A549 (cell line): ENCODE results near the gene HOMER2. TPM values are rescaled to one million over a fixed set of nuclear protein-coding genes. Genes with fewer than 3 reads are reported as not detected.

ENCODE experiments used
- ATAC-seq, 2 experiments: fragments of 200-7000 bp in 1 of 2; fragments of >200 bp in 1 of 2; cut with Nextera tagmentation in 1 of 2; cut with Tn5 transposase in 1 of 2; 3 replicates each; pipeline versions ENCODE4 v1.8.0 to v1.9.1; 2018 to 2020; ENCODE audit warnings: mild to moderate bottlenecking in 1 of 2, moderate library complexity in 1 of 2
- CTCF ChIA-PET: fragments of 300-600 bp; sonication (Branson Sonifier 250); formaldehyde crosslinking; extraction: SDS; loops from one replicate; lab custom pipeline; 2021; ENCODE audit warnings: antibody characterized with exemption, inconsistent platforms; lab: Yijun Ruan, JAX
- POLR2A ChIA-PET: fragments of 350-600 bp; formaldehyde crosslinking; extraction: SDS; loops from one replicate; lab custom pipeline; 2021; ENCODE audit warnings: antibody characterized with exemption, inconsistent platforms; lab: Yijun Ruan, JAX
- DNase-seq, 2 experiments: peaks; one replicate each; pipeline versions ENCODE4 v3.0.0 to v3.0.0-alpha.2; 2011 to 2016; ENCODE audit warnings: low read depth in 1 of 2, low spot score in 1 of 2
- FAIRE-seq: peaks from 2 replicates; lab custom pipeline; 2011; peaks lifted over from hg19 to GRCh38; lab: Jason Lieb, UNC
- H3K27ac ChIP-seq, 2 experiments: fragments of >200 bp; sonication (Bioruptor Twin); formaldehyde crosslinking; 3 replicates each; pipeline ENCODE4 v1.5.1; 2016 to 2017
- H3K4me1 ChIP-seq: fragments of >200 bp; sonication (Bioruptor Twin); formaldehyde crosslinking; 3 replicates; pipeline ENCODE4 v1.6.1; 2016
- H3K4me2 ChIP-seq: fragments of >200 bp; sonication (Bioruptor Twin); formaldehyde crosslinking; 3 replicates; pipeline ENCODE4 v1.6.1; 2016
- H3K4me3 ChIP-seq: fragments of >200 bp; sonication (Bioruptor Twin); formaldehyde crosslinking; 3 replicates; pipeline ENCODE4 v1.5.1; 2016
- H3K9me3 ChIP-seq: fragments of >200 bp; sonication (Bioruptor Twin); formaldehyde crosslinking; 3 replicates; pipeline ENCODE4 v1.6.1; 2016
- BHLHE40 ChIP-seq: IDR thresholded peaks from 2 replicates; pipeline ENCODE4 v1.6.1; 2012; ENCODE audit warnings: low read depth, low read length, inconsistent platforms
- CBX8 ChIP-seq: fragments of 200-600 bp; sonication (generic); IDR thresholded peaks from 2 replicates; pipeline ENCODE4 v1.6.1; 2016
- EHF ChIP-seq: fragments of 250-450 bp; sonication (Bioruptor Pico); IDR thresholded peaks from 2 replicates; pipeline ENCODE4 v1.5.0; 2020; ENCODE audit warnings: mild to moderate bottlenecking
- EHMT2 ChIP-seq: fragments of 200-600 bp; sonication (generic); IDR thresholded peaks from 2 replicates; pipeline ENCODE4 v1.6.1; 2016; ENCODE audit warnings: antibody characterized with exemption, low read depth, mild to moderate bottlenecking, moderate library complexity
- FOSB ChIP-seq: fragments of 250-450 bp; sonication (Bioruptor Pico); IDR thresholded peaks from 2 replicates; pipeline ENCODE4 v1.5.0; 2020; ENCODE audit warnings: mild to moderate bottlenecking, moderate library complexity
- GATA3 ChIP-seq: IDR thresholded peaks from 2 replicates; pipeline ENCODE4 v1.6.1; 2012; ENCODE audit warnings: borderline replicate concordance
- JUN ChIP-seq, 2 experiments: fragments of >200 bp; sonication (Bioruptor Twin); formaldehyde crosslinking; IDR thresholded peaks; 2 replicates in 1 of 2; 3 replicates in 1 of 2; pipeline ENCODE4 v1.6.1; 2016 to 2017
- KDM5A ChIP-seq: fragments of 200-600 bp; sonication (generic); IDR thresholded peaks from 2 replicates; pipeline ENCODE4 v1.6.1; 2016; ENCODE audit warnings: antibody characterized with exemption, mild to moderate bottlenecking
- MYC ChIP-seq: IDR thresholded peaks from 2 replicates; pipeline ENCODE4 v1.6.1; 2012; ENCODE audit warnings: mild to moderate bottlenecking, inconsistent platforms, low read length, improper control_type of control experiment, borderline replicate concordance
- NR3C1 ChIP-seq: fragments of >200 bp; sonication (Bioruptor Twin); formaldehyde crosslinking; IDR thresholded peaks from 3 replicates; pipeline ENCODE4 v1.6.1; 2017
- PHF8 ChIP-seq: fragments of 200-600 bp; sonication (generic); IDR thresholded peaks from 2 replicates; pipeline ENCODE4 v1.6.1; 2016; ENCODE audit warnings: low read depth, mild to moderate bottlenecking, antibody characterized with exemption, moderate library complexity, borderline replicate concordance
- SMC3 ChIP-seq: fragments of >200 bp; sonication (Bioruptor Twin); formaldehyde crosslinking; IDR thresholded peaks from 3 replicates; pipeline ENCODE4 v1.6.1; 2018; ENCODE audit warnings: inconsistent platforms
- TP53 ChIP-seq: fragments of 250-450 bp; sonication (Bioruptor Pico); IDR thresholded peaks from 2 replicates; pipeline ENCODE4 v1.5.0; 2021; ENCODE audit warnings: mild to moderate bottlenecking, moderate library complexity
- ZC3H11A ChIP-seq: fragments of 450-650 bp; IDR thresholded peaks from 2 replicates; pipeline ENCODE4 v1.6.1; 2014; ENCODE audit warnings: antibody characterized with exemption, mild to moderate bottlenecking
- ZFP36 ChIP-seq: fragments of 450-650 bp; IDR thresholded peaks from 2 replicates; pipeline ENCODE4 v1.6.1; 2014; ENCODE audit warnings: borderline replicate concordance; ENCODE audit not compliant: partially characterized antibody
- ZSCAN20 ChIP-seq: fragments of 250-450 bp; sonication (Bioruptor Pico); IDR thresholded peaks from 2 replicates; pipeline ENCODE4 v1.8.0; 2022; ENCODE audit warnings: mild to moderate bottlenecking, moderate library complexity
- WGBS: methylation state at CpG from one replicate; pipeline ENCODE4 v1.1.6; 2017; ENCODE audit errors: missing lambda C conversion rate; 5-methylcytosine and 5-hydroxymethylcytosine counted together
- polyA plus RNA-seq, 4 experiments: library from polyadenylated mRNA; depleted of rRNA in 3 of 4; stranded (reverse); fragments of >200 nt; fragmentation: RNase III in 1 of 4; extraction: RNeasy Plus Mini Kit Qiagen cat#74134 plus additional on column Dnase treatment in 1 of 4; gene quantifications; 2 replicates in 3 of 4; 3 replicates in 1 of 4; pipeline ENCODE4 v1.2.3, GENCODE V29; 2011 to 2017
- TF ChIP-seq, protein P1 (sequence below): fragments of 200-600 bp; sonication (generic); IDR thresholded peaks from 2 replicates; pipeline ENCODE4 v1.6.1; 2016; ENCODE audit warnings: antibody characterized with exemption, mild to moderate bottlenecking, moderate library complexity
- TF ChIP-seq, protein P2 (sequence below): IDR thresholded peaks from 2 replicates; pipeline ENCODE4 v1.6.1; 2012; ENCODE audit warnings: low read depth, borderline replicate concordance
- TF ChIP-seq, protein P3 (sequence below): fragments of 150-350 bp; IDR thresholded peaks from 2 replicates; pipeline ENCODE4 v1.6.1; 2014; ENCODE audit warnings: low read depth, mild to moderate bottlenecking, low read length
- TF ChIP-seq, protein P4 (sequence below): fragments of 450-650 bp; IDR thresholded peaks from 2 replicates; pipeline ENCODE4 v1.6.1; 2014; ENCODE audit warnings: antibody characterized with exemption
- TF ChIP-seq, protein P5 (sequence below): fragments of >200 bp; sonication (Bioruptor Twin); formaldehyde crosslinking; IDR thresholded peaks from 2 replicates; pipeline ENCODE4 v1.6.1; 2016
- TF ChIP-seq, protein P6 (sequence below): fragments of >200 bp; sonication (Bioruptor Twin); formaldehyde crosslinking; IDR thresholded peaks from 3 replicates; pipeline ENCODE4 v1.5.1; 2016

The HOMER2 gene
- polyA plus RNA-seq, 2 of the 4 experiments (the other 2 are of a cell fraction): 9.4 to 15.4 TPM

DNA sequence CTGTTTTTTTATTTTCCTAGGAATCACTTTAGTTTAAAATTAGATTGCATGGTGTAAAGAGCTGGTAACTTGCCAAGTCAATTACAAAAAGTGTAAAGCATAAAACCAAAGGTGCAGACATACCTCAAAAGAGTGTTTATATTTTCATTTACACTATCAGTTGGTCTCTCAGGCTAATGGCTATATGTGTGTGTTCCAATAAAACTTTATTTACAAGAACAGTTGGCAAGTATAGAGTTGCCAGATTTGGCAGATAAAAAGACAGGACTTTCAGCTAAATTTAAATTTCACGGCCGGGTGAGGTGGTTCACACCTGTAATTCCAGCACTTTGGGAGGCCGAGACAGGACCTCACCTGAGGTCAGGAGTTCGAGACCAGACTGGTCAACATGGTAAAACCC lies 41.1 kb downstream of the HOMER2 start (continued):
- TF ChIP-seq, protein P1, sequence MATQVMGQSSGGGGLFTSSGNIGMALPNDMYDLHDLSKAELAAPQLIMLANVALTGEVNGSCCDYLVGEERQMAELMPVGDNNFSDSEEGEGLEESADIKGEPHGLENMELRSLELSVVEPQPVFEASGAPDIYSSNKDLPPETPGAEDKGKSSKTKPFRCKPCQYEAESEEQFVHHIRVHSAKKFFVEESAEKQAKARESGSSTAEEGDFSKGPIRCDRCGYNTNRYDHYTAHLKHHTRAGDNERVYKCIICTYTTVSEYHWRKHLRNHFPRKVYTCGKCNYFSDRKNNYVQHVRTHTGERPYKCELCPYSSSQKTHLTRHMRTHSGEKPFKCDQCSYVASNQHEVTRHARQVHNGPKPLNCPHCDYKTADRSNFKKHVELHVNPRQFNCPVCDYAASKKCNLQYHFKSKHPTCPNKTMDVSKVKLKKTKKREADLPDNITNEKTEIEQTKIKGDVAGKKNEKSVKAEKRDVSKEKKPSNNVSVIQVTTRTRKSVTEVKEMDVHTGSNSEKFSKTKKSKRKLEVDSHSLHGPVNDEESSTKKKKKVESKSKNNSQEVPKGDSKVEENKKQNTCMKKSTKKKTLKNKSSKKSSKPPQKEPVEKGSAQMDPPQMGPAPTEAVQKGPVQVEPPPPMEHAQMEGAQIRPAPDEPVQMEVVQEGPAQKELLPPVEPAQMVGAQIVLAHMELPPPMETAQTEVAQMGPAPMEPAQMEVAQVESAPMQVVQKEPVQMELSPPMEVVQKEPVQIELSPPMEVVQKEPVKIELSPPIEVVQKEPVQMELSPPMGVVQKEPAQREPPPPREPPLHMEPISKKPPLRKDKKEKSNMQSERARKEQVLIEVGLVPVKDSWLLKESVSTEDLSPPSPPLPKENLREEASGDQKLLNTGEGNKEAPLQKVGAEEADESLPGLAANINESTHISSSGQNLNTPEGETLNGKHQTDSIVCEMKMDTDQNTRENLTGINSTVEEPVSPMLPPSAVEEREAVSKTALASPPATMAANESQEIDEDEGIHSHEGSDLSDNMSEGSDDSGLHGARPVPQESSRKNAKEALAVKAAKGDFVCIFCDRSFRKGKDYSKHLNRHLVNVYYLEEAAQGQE: no peak
- TF ChIP-seq KDM5A: no peak

DNA sequence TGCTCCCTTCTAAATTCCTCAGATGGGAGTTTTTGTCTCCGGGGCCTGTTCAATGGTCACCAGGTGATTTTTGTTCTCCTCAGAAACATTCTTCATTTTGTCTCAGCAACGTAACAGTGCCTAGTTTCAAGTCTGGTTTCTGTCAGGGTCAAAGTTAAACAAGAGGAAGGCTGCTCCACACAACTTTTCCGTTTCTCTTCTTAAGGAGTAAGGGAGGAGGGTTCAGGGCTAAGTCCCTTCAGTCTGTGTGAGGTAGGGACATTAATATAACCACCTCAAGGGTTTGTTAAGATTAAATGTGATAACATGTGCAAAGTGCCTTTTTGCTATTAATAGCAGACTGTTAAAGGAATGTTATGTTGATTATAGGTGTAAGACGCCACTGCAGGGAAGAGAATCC lies 41.8 kb downstream of the HOMER2 start:
- H3K4me3 ChIP-seq: no peak overlapping the region
- no peak for TF ChIP-seq MYC
- TF ChIP-seq, protein P2, sequence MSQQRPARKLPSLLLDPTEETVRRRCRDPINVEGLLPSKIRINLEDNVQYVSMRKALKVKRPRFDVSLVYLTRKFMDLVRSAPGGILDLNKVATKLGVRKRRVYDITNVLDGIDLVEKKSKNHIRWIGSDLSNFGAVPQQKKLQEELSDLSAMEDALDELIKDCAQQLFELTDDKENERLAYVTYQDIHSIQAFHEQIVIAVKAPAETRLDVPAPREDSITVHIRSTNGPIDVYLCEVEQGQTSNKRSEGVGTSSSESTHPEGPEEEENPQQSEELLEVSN: no peak
- TF ChIP-seq, protein P3, sequence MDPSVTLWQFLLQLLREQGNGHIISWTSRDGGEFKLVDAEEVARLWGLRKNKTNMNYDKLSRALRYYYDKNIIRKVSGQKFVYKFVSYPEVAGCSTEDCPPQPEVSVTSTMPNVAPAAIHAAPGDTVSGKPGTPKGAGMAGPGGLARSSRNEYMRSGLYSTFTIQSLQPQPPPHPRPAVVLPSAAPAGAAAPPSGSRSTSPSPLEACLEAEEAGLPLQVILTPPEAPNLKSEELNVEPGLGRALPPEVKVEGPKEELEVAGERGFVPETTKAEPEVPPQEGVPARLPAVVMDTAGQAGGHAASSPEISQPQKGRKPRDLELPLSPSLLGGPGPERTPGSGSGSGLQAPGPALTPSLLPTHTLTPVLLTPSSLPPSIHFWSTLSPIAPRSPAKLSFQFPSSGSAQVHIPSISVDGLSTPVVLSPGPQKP: no peak
- TF ChIP-seq, protein P4, sequence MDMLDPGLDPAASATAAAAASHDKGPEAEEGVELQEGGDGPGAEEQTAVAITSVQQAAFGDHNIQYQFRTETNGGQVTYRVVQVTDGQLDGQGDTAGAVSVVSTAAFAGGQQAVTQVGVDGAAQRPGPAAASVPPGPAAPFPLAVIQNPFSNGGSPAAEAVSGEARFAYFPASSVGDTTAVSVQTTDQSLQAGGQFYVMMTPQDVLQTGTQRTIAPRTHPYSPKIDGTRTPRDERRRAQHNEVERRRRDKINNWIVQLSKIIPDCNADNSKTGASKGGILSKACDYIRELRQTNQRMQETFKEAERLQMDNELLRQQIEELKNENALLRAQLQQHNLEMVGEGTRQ: no peak
- TF ChIP-seq TP53: no peak
- no peak for TF ChIP-seq EHF (CRISPR knock-in tag)
- no peak for TF ChIP-seq ZFP36
- no peak for TF ChIP-seq SMC3
- no peak for TF ChIP-seq ZC3H11A
- TF ChIP-seq BHLHE40: no peak
- no peak for TF ChIP-seq PHF8
- TF ChIP-seq, protein P5, sequence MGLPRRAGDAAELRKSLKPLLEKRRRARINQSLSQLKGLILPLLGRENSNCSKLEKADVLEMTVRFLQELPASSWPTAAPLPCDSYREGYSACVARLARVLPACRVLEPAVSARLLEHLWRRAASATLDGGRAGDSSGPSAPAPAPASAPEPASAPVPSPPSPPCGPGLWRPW: no peak
- TF ChIP-seq, protein P6, sequence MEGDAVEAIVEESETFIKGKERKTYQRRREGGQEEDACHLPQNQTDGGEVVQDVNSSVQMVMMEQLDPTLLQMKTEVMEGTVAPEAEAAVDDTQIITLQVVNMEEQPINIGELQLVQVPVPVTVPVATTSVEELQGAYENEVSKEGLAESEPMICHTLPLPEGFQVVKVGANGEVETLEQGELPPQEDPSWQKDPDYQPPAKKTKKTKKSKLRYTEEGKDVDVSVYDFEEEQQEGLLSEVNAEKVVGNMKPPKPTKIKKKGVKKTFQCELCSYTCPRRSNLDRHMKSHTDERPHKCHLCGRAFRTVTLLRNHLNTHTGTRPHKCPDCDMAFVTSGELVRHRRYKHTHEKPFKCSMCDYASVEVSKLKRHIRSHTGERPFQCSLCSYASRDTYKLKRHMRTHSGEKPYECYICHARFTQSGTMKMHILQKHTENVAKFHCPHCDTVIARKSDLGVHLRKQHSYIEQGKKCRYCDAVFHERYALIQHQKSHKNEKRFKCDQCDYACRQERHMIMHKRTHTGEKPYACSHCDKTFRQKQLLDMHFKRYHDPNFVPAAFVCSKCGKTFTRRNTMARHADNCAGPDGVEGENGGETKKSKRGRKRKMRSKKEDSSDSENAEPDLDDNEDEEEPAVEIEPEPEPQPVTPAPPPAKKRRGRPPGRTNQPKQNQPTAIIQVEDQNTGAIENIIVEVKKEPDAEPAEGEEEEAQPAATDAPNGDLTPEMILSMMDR: no peak
- TF ChIP-seq JUN (IDR thresholded peaks at IDR 0.05): no peak
- no peak for TF ChIP-seq FOSB (CRISPR knock-in tag)
- no peak for TF ChIP-seq NR3C1
- TF ChIP-seq EHMT2: no peak
- no peak for TF ChIP-seq CBX8
- TF ChIP-seq ZSCAN20 (CRISPR knock-in tag): no peak
- no peak for TF ChIP-seq GATA3
- no peaks in the 10 kb centered on the region for H3K4me1 ChIP-seq
- H3K9me3 ChIP-seq: peaks cover 27% of the 10 kb centered on the region
- no peak overlapping the region for H3K27ac ChIP-seq
- ATAC-seq (no peak), DNase-seq (no peak), FAIRE-seq (no peak)
- POLR2A ChIA-PET: no interaction called here
- WGBS: 46% methylated on average over 4 of the region's 4 CpGs
- CTCF ChIA-PET: interaction anchor here (0.5 kb wide), 1 partner anchor 18 kb away, joined by 3 read pairs; no protein-coding TSS in a partner anchor
- H3K4me2 ChIP-seq: no peak overlapping the region
